ENCODE measurements around the gene LSMEM2.
A peak's percentile ranks its signal among the peaks of the same experiment; 100 is the strongest.

Gene LSMEM2

GRCh38 chr3:50245251-50245745 is 33.6 kb upstream of the LSMEM2 start:
- Histone ChIP-seq H3K4me3 (ENCODE audit: low read length, poor library complexity, severe bottlenecking) (peak overlapping the region; percentile 75), H3K27me3 (ENCODE audit: insufficient read depth, low read length, poor library complexity, severe bottlenecking) (no peaks in the 10 kb centered on the region), H3F3A (ENCODE audit: low read depth) (peaks cover 3% of the 10 kb centered on the region; the same call in 1 of the 2 replicates), H4K20me1 (ENCODE audit: insufficient read depth, low read length, poor library complexity, severe bottlenecking) (peaks cover 95% of the 10 kb centered on the region), H3K9me2 (replicated peaks; ENCODE audit: low read depth, low read length) (no peaks in the 10 kb centered on the region), H3K9ac (ENCODE audit: low read depth, low read length, poor library complexity, severe bottlenecking) (peak overlapping the region; percentile 66), H2AFZ (ENCODE audit: low read length) (no peak overlapping the region), H3K79me2 (ENCODE audit: insufficient read depth, low read length) (peaks cover 96% of the 10 kb centered on the region), H3K36me3 (ENCODE audit: insufficient read depth, low read length) (peaks cover 33% of the 10 kb centered on the region; the same call in 1 of the 2 replicates), H3K4me1 (ENCODE audit: insufficient read depth, low read length, poor library complexity, severe bottlenecking) (peaks cover 42% of the 10 kb centered on the region), H3K9me3 (ENCODE audit: insufficient read depth, low read depth, low read length) (no peaks in the 10 kb centered on the region), H3K4me2 (ENCODE audit: low read depth, low read length, poor library complexity, severe bottlenecking) (peak overlapping the region; percentile 86)
- TF ChIP-seq EZH2phosphoT487 (IDR thresholded peaks at IDR 0.05; ENCODE audit: borderline replicate concordance): no peak
- TF ChIP-seq CTCF (conservative IDR thresholded peaks at IDR 0.05; ENCODE audit: low read length): no peak

GRCh38 chr3:50245831-50246516 is 32.9 kb upstream of the LSMEM2 start:
- H3K9me3 ChIP-seq (ENCODE audit: insufficient read depth, low read depth, low read length): no peaks in the 10 kb centered on the region
- H3K36me3 ChIP-seq (ENCODE audit: insufficient read depth, low read length): peaks cover 38% of the 10 kb centered on the region; the same call in 1 of the 2 replicates
- TF ChIP-seq EZH2phosphoT487 (IDR thresholded peaks at IDR 0.05; ENCODE audit: borderline replicate concordance) (no peak), CTCF (conservative IDR thresholded peaks at IDR 0.05; ENCODE audit: low read length) (peak; percentile 93)
- H3K4me1 ChIP-seq (ENCODE audit: insufficient read depth, low read length, poor library complexity, severe bottlenecking): peaks cover 42% of the 10 kb centered on the region
- peaks cover 3% of the 10 kb centered on the region; the same call in 1 of the 2 replicates for H3F3A ChIP-seq (ENCODE audit: low read depth)
- peak overlapping the region; percentile 75 for H3K4me3 ChIP-seq (ENCODE audit: low read length, poor library complexity, severe bottlenecking)
- no peaks in the 10 kb centered on the region for H3K27me3 ChIP-seq (ENCODE audit: insufficient read depth, low read length, poor library complexity, severe bottlenecking)
- peak overlapping the region; percentile 66 for H3K9ac ChIP-seq (ENCODE audit: low read depth, low read length, poor library complexity, severe bottlenecking)
- peaks cover 96% of the 10 kb centered on the region for H3K79me2 ChIP-seq (ENCODE audit: insufficient read depth, low read length)
- no peak overlapping the region for H2AFZ ChIP-seq (ENCODE audit: low read length)
- peak overlapping the region; percentile 86 for H3K4me2 ChIP-seq (ENCODE audit: low read depth, low read length, poor library complexity, severe bottlenecking)
- peaks cover 95% of the 10 kb centered on the region for H4K20me1 ChIP-seq (ENCODE audit: insufficient read depth, low read length, poor library complexity, severe bottlenecking)
- H3K9me2 ChIP-seq (replicated peaks; ENCODE audit: low read depth, low read length): no peaks in the 10 kb centered on the region

GRCh38 chr3:50246517-50246954 is 32.4 kb upstream of the LSMEM2 start:
- Histone ChIP-seq H3K27me3 (ENCODE audit: insufficient read depth, low read length, poor library complexity, severe bottlenecking) (no peaks in the 10 kb centered on the region), H3K9me2 (replicated peaks; ENCODE audit: low read depth, low read length) (no peaks in the 10 kb centered on the region), H3K36me3 (ENCODE audit: insufficient read depth, low read length) (peaks cover 43% of the 10 kb centered on the region; the same call in 1 of the 2 replicates), H3F3A (ENCODE audit: low read depth) (peaks cover 3% of the 10 kb centered on the region; the same call in 1 of the 2 replicates), H4K20me1 (ENCODE audit: insufficient read depth, low read length, poor library complexity, severe bottlenecking) (peaks cover 95% of the 10 kb centered on the region), H3K79me2 (ENCODE audit: insufficient read depth, low read length) (peaks cover 96% of the 10 kb centered on the region), H3K4me3 (ENCODE audit: low read length, poor library complexity, severe bottlenecking) (peak overlapping the region; percentile 75), H3K4me2 (ENCODE audit: low read depth, low read length, poor library complexity, severe bottlenecking) (peak overlapping the region; percentile 86), H3K4me1 (ENCODE audit: insufficient read depth, low read length, poor library complexity, severe bottlenecking) (peaks cover 42% of the 10 kb centered on the region), H3K9me3 (ENCODE audit: insufficient read depth, low read depth, low read length) (no peaks in the 10 kb centered on the region), H2AFZ (ENCODE audit: low read length) (no peak overlapping the region), H3K9ac (ENCODE audit: low read depth, low read length, poor library complexity, severe bottlenecking) (peak overlapping the region; percentile 66)
- TF ChIP-seq EZH2phosphoT487 (IDR thresholded peaks at IDR 0.05; ENCODE audit: borderline replicate concordance) (no peak), CTCF (conservative IDR thresholded peaks at IDR 0.05; ENCODE audit: low read length) (no peak)

All from Loucy (cell line).